ENCODE measurements around the gene GPBP1L1.
"Not testable (repeated sequence)": the region's sequence is repeated elsewhere in the genome, so short reads cannot be mapped to it uniquely, and the experiment has no call there.

Gene GPBP1L1

GRCh38 chr1:45610589-45611226 is 75.6 kb downstream of the GPBP1L1 start:
- DNase-seq (ENCODE audit: insufficient read length, low spot score) (no peak), FAIRE-seq (no peak)
- no peak for TF ChIP-seq POLR2A (IDR thresholded peaks at IDR 0.05; ENCODE audit: low read depth, low read length)

GRCh38 chr1:45608175-45609156 is 77.9 kb downstream of the GPBP1L1 start:
- DNase-seq (ENCODE audit: insufficient read length, low spot score): no peak
- no peak for TF ChIP-seq POLR2A (IDR thresholded peaks at IDR 0.05; ENCODE audit: low read depth, low read length)

GRCh38 chr1:45607404-45608074 is 78.8 kb downstream of the GPBP1L1 start:
- FAIRE-seq: peak; percentile 6
- DNase-seq (ENCODE audit: insufficient read length, low spot score): no peak
- no peak for TF ChIP-seq POLR2A (IDR thresholded peaks at IDR 0.05; ENCODE audit: low read depth, low read length)

More at GRCh38 chr1:45608175-45609156, 77.9 kb downstream of the GPBP1L1 start:
- no peak for FAIRE-seq

GRCh38 chr1:45604239-45604638 is 82.1 kb downstream of the GPBP1L1 start:
- DNase-seq (ENCODE audit: insufficient read length, low spot score) (no peak), FAIRE-seq (no peak)

GRCh38 chr1:45596765-45597164 is 89.6 kb downstream of the GPBP1L1 start:
- not testable (repeated sequence) for DNase-seq (ENCODE audit: insufficient read length, low spot score); FAIRE-seq

More at GRCh38 chr1:45604239-45604638, 82.1 kb downstream of the GPBP1L1 start:
- no peak for TF ChIP-seq POLR2A (IDR thresholded peaks at IDR 0.05; ENCODE audit: low read depth, low read length)

- TF ChIP-seq POLR2A (IDR thresholded peaks at IDR 0.05; ENCODE audit: low read depth, low read length): no peak
- no peak for FAIRE-seq
- DNase-seq (ENCODE audit: insufficient read length, low spot score): no peak
These were observed 91.9 kb downstream of the GPBP1L1 start for GRCh38 chr1:45594412-45594811.

- DNase-seq (ENCODE audit: insufficient read length, low spot score) (no peak), FAIRE-seq (no peak)
- TF ChIP-seq POLR2A (IDR thresholded peaks at IDR 0.05; ENCODE audit: low read depth, low read length): no peak
These were observed 96.5 kb downstream of the GPBP1L1 start for GRCh38 chr1:45589861-45590260.

DNA sequence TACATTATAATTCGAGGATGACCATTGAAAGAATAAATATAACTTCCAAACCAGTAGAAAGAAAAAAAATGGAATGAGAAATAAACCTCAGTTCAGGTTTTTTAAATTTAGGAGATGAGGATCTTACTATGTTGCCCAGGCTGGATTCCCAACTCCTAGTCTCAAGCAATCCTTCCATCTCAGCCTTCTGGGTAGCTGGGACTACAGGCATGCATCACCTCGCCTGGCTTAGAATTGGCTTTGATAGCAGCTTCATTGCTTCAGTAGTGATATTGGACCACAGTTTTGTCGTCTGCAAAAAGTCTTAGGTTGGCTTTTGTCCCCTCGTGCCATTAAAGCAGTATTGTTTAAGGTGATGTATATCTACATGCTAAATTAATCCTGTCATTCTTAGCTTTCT is 99.6 kb downstream of the GPBP1L1 start:
- no peak for TF ChIP-seq POLR2A (IDR thresholded peaks at IDR 0.05; ENCODE audit: low read depth, low read length)
- DNase-seq (ENCODE audit: insufficient read length, low spot score) (no peak), FAIRE-seq (no peak)

GRCh38 chr1:45585496-45586075 is 100.7 kb downstream of the GPBP1L1 start:
- FAIRE-seq (no peak), DNase-seq (ENCODE audit: insufficient read length, low spot score) (no peak)
- no peak for TF ChIP-seq POLR2A (IDR thresholded peaks at IDR 0.05; ENCODE audit: low read depth, low read length)

- no peak for TF ChIP-seq POLR2A (IDR thresholded peaks at IDR 0.05; ENCODE audit: low read depth, low read length)
- no peak for DNase-seq (ENCODE audit: insufficient read length, low spot score)
- FAIRE-seq: no peak
These were observed 101.3 kb downstream of the GPBP1L1 start for GRCh38 chr1:45585110-45585426.

DNA sequence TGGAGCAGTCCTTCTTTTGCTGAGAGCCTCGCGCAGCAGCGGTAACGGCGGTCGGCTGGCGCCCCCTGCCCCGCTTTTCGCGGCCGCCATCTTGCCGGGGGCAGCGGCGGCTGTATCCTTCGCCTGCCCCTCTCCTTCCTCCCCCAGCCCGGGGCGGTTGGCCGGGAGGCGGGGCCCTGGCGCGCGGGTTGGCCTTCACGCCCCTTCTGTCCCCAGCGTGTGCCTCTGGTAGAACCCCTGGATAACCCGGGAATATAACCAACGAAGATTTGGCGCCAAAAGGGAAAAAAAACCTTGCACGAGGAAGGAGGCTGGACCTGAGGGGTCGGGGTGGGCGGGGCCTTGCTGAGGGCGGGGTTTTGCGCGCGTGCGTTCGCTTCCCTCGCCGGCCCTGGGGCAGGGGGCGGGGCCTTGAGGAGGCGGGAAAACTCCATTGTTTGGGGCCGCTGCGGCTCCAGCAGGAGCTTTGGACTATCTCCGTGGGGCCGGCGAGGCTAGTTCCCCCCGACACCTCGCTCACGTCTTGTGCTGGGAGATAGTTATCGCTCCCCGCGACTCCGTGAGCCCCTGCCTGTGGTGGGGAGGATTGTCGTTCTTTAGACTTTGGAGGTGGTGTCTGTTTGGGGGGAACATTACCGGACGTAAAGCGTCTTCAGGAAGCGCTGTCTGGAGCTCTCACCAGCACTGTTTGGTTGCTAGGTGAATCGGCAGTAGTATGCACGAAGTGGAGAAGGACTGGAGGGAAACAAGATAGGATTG is 101.8 kb downstream of the GPBP1L1 start:
- DNase-seq (ENCODE audit: insufficient read length, low spot score) (peak; percentile 76), FAIRE-seq (no peak)
- TF ChIP-seq POLR2A (IDR thresholded peaks at IDR 0.05; ENCODE audit: low read depth, low read length): no peak

- DNase-seq (ENCODE audit: insufficient read length, low spot score) (peak; percentile 62), FAIRE-seq (no peak)
- TF ChIP-seq POLR2A (IDR thresholded peaks at IDR 0.05; ENCODE audit: low read depth, low read length): peak; percentile 84
These were observed 102.5 kb downstream of the GPBP1L1 start, which contains the start of gene NASP for GRCh38 chr1:45583666-45584350. Gene NASP, plus strand, starts transcription at chr1:45584041. Its CDS starts 106 bp downstream, at chr1:45584147.

DNA sequence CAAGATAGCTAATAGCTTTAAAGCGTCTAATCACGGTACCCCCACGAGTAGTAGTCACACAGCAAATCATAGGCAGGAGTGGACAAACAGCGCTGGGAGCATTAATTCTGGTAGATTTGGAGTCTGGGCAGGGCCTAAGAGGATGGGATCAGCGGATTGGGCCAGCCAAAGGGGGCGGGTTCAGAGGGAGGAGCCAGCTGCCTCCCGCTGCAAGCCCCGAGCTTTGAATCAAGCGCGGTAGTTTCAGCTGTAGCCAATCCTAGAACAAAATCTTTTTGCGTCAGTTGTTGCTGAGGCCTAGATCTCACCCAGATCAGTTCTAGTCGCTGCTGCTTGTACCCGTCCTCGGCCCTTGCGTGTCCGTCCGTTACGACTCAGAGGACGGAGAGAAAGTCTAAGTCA is 103.1 kb downstream of the GPBP1L1 start:
- no peak for TF ChIP-seq POLR2A (IDR thresholded peaks at IDR 0.05; ENCODE audit: low read depth, low read length)
- FAIRE-seq (peak; percentile 90), DNase-seq (ENCODE audit: insufficient read length, low spot score) (peak; percentile 95)
